ENCODE measurements around the gene IRAK1. TPM values are rescaled to one million over a fixed set of nuclear protein-coding genes. Genes with fewer than 3 reads are reported as not detected.
"Not testable (repeated sequence)": the region's sequence is repeated elsewhere in the genome, so short reads cannot be mapped to it uniquely, and the experiment has no call there.

Gene IRAK1
- polyA plus RNA-seq, 3 donors: 53.8 to 92.1 (median 68.1) TPM

DNA sequence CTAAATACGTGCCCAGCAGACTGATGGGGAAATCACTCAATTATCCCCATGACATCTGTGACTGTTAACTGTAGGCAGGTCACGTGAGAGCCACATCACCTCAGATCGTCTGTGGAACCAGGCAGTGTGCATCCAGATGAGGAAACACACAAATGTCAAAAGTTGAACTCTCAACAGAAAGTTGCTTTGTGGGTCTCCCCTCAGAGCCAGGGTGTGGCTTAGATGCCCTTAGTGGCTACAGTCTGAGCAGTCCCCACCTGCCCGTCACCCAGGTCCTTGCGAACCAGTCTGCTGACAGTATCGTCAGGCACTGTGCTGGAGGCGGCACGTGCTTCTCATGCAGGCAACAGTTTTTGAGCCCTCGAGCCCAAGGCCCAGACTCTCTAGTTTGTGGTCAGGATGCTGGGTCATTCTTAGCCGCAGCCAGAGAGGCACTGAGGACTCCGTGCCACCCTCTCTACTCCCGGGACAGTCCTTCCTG lies 36.3 kb downstream of the IRAK1 start:
- WGBS, 3 donors: 65 to 94% (median 72%) methylated on average over 12 of the region's 12 CpGs

GRCh38 chrX:153981771-153982533 lies 37.8 kb downstream of the IRAK1 start:
- H3K27ac ChIP-seq (ENCODE audit: low read depth, low read length): no peak overlapping the region

More for the DNA sequence above, 36.3 kb downstream of the IRAK1 start:
- H3K27ac ChIP-seq (ENCODE audit: low read depth, low read length): no peak overlapping the region

DNA sequence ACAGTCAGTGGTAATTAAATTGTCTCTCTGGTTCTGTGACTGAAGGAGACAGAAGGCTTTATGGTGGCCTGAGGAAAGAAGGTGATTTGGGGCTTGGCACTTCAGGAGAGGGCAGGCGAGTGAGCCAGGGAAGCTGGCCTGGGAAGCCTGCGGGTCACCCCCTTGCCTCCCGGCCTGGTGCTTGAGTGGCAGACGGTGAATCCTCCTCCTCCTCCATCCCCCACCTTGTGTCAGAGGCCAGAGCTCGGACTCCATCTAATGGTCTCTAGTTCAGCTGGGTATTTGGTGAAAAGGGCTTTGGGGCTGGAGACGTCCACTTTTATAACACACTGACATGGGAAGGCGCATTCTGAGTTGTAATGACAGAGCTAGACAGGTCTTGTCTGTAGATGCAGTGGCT lies 38.5 kb downstream of the IRAK1 start:
- H3K27ac ChIP-seq (ENCODE audit: low read depth, low read length): no peak overlapping the region
- WGBS, 3 donors: 74 to 90% (median 80%) methylated on average over 6 to 7 of the region's 7 CpGs

More at GRCh38 chrX:153981771-153982533, 37.8 kb downstream of the IRAK1 start:
- 70 to 85% (median 79%) methylated on average over 38 to 52 of the region's 52 CpGs for WGBS, 3 donors

GRCh38 chrX:153980394-153980793 lies 39.3 kb downstream of the IRAK1 start:
- H3K27ac ChIP-seq (ENCODE audit: low read depth, low read length): not testable (repeated sequence)
- WGBS, 3 donors: 25 to 60% (median 59%) methylated on average over 7 to 9 of the region's 10 CpGs

- H3K27ac ChIP-seq (ENCODE audit: low read depth, low read length): no peak overlapping the region
- 60 to 66% (median 64%) methylated on average over 3 of the region's 3 CpGs for WGBS, 3 donors
Measured at GRCh38 chrX:153974726-153975286, 44.9 kb downstream of the IRAK1 start.

GRCh38 chrX:153974003-153974725 lies 45.5 kb downstream of the IRAK1 start:
- WGBS, 3 donors: 40 to 66% (median 56%) methylated on average over 14 of the region's 14 CpGs
- H3K27ac ChIP-seq (ENCODE audit: low read depth, low read length): no peak overlapping the region

DNA sequence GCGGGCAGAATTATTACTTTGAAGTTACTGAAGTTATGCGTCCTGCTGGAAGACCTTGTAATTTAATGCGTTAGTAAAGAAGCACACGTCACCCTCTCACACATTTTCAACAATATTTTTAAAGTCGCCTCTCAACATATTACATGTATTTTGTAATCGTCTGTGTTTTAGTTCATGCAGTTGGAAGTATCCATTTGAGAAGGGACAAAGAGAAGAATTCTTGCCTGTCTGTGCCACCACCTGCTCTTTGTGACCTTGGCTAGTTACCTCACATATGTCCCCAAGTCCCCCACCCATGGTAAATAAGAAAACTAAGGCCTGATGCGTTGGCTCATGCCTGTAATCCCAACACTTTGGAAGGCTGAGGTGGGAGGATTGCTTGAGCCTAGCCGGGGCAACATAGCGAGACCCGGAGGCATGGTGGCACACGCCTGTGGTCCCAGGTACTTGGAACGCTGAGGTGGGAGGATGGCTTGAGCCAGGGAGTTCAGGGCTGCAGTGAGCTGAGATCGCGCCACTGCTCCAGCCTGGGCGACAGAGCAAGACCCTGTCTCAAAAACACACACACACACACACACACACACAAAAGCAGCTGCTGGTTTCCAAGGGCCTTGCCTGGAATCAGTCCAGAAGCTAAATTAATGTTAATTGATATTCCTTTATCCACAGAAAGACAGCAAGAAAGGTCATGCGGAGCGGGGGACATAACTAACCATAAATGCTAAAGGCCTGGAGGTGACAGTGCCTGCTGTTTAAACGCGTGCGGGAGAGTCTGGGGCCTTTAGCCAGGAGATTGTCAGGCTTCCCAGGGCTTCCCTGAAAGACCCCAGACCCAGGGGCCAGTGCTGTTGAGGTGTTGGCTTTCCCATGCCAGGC lies 46.3 kb downstream of the IRAK1 start:
- H3K27ac ChIP-seq (ENCODE audit: low read depth, low read length): no peak overlapping the region
- 5 to 48% (median 38%) methylated on average over 20 of the region's 20 CpGs for WGBS, 3 donors

- WGBS, 3 donors: 0 to 11% (median 1%) methylated on average over 37 to 103 of the region's 103 CpGs
Measured at GRCh38 chrX:153972368-153973126, 47.2 kb downstream of the IRAK1 start, which contains the start of gene TMEM187. TSS of gene TMEM187 (plus strand) at chrX:153972754. CDS start at chrX:153982063, 9,309 bp downstream.

DNA sequence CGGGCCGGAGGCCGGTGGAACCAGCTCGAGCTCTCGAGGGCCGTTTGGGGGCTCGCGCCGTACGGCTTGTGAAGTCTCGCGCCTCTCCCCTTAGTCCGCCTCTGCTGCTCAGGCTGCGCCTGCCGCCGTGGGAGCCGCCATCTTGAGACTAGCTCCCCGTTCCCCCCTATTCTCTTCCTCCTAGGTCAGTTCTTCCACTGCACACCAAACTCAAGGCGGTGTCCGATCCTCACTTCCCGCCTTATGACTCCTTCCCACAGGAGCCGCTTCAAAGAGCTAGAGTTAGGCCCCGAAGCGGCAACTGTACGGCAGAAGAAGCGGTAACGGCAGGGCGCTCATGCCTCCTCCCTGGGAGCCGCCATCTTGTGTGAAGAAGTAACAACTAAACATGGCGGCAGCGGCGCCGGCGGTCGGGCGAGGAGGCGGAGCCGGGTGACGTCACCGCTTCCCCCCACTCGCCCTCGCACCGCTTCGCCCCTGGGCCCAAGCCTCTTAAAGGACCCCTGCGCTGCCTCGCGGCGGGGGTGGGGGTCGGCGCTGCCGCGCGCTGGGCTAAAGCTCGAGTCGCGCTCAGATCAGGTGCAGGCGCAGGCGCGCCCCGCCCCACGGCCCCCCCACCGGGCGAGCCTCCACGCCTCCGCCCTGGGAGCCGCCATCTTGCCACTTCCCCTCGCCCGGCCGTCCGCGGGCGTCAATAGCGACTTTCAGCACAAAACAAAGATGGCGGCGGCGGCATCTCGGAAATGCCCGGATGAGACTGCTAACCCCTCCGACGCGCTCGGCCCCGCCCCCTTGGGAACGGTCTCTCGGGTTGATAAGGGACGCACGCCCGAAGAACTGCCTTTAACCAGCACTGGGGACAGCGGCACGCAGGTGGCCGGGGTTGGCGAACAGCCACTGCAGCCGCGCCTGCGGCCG lies 48.0 kb downstream of the IRAK1 start, which contains the start of gene HCFC1:
Gene HCFC1, minus strand, starts transcription at position 369 of the 918 bp plus-strand sequence. CDS start 978 bp downstream, outside the sequence.
- WGBS, 3 donors: 0 to 6% (median 1%) methylated on average over 47 to 90 of the region's 96 CpGs
- peak within 1 kb of the TSS; percentile 86 for H3K27ac ChIP-seq (ENCODE audit: low read depth, low read length)

More at GRCh38 chrX:153972368-153973126, 47.2 kb downstream of the IRAK1 start, which contains the start of gene TMEM187:
- H3K27ac ChIP-seq (ENCODE audit: low read depth, low read length): peak within 1 kb of the TSS; percentile 86

- peak overlapping the region; percentile 86 for H3K27ac ChIP-seq (ENCODE audit: low read depth, low read length)
- WGBS, 3 donors: 1 to 4% (median 2%) methylated on average over 10 to 34 of the region's 34 CpGs
Measured at GRCh38 chrX:153971124-153971449, 48.6 kb downstream of the IRAK1 start.

- H3K27ac ChIP-seq (ENCODE audit: low read depth, low read length): peak overlapping the region; percentile 86
- 0 to 6% (median 1%) methylated on average over 26 to 46 of the region's 49 CpGs for WGBS, 3 donors
Measured at GRCh38 chrX:153970357-153971123, 49.2 kb downstream of the IRAK1 start.

GRCh38 chrX:153969904-153970356 lies 49.8 kb downstream of the IRAK1 start:
- H3K27ac ChIP-seq (ENCODE audit: low read depth, low read length): no peak overlapping the region
- 2 to 12% (median 3%) methylated on average over 18 to 26 of the region's 26 CpGs for WGBS, 3 donors

- WGBS, 3 donors: 9 to 47% (median 14%) methylated on average over 19 to 25 of the region's 25 CpGs
- no peak overlapping the region for H3K27ac ChIP-seq (ENCODE audit: low read depth, low read length)
Measured at GRCh38 chrX:153969125-153969903, 50.4 kb downstream of the IRAK1 start.

DNA sequence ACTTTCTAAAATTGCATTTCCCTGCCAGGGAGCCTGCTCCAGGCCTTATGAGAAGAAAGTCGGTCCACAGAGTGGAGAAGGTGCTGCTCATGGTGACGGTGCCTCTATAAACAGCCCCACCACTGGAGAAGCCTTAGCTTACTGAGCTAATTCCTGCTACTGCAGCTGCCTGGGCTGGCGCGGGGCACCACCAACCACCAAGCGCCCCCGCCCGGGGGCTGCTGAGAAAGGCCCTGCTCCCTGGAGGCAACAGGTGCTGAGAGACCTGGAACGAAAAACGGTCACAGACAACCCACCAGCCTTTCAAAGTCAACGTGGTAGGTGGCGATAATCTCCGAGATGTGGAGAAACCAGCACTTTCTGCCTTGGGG lies 51.0 kb downstream of the IRAK1 start:
- H3K27ac ChIP-seq (ENCODE audit: low read depth, low read length): no peak overlapping the region
- 16 to 41% (median 17%) methylated on average over 9 to 12 of the region's 12 CpGs for WGBS, 3 donors

- WGBS, 3 donors: 40 to 68% (median 42%) methylated on average over 9 of the region's 9 CpGs
- no peak overlapping the region for H3K27ac ChIP-seq (ENCODE audit: low read depth, low read length)
Measured at GRCh38 chrX:153968255-153968654, 51.4 kb downstream of the IRAK1 start.
